ENCODE results near the gene IPPK.

The IPPK gene

GRCh38 chr9:92639791-92640271, 30.1 kb downstream of the IPPK start:
- no peak overlapping the region for H3K4me3 ChIP-seq (ENCODE audit: low read depth, low read length)
- no peak for TF ChIP-seq CTCF (IDR thresholded peaks at IDR 0.05; ENCODE audit: insufficient read depth, low read length, missing control alignments)
- CTCF ChIA-PET: interaction anchor here (2.4 kb wide), 1 partner anchor 296 kb away, joined by 10 read pairs; no protein-coding TSS in a partner anchor
- POLR2A ChIA-PET: no interaction called here
- DNase-seq (ENCODE audit: low read depth, low spot score): no peak

DNA sequence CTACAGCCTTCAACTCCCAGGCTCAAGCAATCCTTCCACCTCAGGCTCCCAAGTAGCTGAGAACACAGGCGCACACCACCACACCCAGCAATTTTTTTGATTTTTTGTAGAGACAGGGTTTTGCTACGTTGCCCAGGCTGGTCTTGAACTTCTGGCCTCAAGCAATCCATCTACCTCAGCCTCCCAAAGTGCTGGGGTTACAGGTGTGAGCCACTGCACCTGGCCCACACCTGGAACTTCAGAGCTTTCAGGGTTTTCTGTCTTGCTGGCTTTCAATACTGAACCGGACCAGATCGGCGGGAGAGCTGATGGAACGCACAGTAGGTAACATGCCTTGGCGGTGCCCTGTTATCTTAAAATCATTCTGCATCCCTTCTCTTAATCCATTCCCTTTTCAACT, 30.8 kb downstream of the IPPK start:
- H3K4me3 ChIP-seq (ENCODE audit: low read depth, low read length): no peak overlapping the region
- POLR2A ChIA-PET: no interaction called here
- TF ChIP-seq CTCF (IDR thresholded peaks at IDR 0.05; ENCODE audit: insufficient read depth, low read length, missing control alignments): no peak
- DNase-seq (ENCODE audit: low read depth, low spot score): no peak
- CTCF ChIA-PET: interaction anchor here (2.4 kb wide), 1 partner anchor 296 kb away, joined by 10 read pairs; no protein-coding TSS in a partner anchor

DNA sequence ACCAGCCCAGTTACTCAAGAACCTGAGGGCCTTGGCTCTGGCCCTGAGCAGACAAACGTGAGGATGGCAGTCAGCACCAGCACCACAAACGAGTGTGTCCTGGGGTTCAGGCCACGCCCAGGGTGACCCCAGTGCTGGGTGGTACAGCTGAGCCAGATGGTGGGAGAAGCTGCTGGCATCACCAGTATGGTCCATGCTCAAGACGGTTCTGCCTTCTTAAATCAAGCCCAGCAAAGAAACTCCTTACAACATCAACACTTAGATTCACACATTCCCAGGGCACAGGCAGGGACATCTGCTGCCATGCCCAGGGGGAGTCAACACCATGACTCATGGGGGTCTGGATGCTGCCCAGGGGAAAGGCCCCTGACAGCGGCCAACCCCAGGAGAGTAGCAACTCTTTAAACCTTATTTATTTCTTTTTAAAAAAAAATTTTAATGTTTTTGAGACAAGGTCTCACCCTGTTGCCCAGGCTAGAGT, 31.3 kb downstream of the IPPK start:
- no peak overlapping the region for H3K4me3 ChIP-seq (ENCODE audit: low read depth, low read length)
- no peak for DNase-seq (ENCODE audit: low read depth, low spot score)
- POLR2A ChIA-PET: no interaction called here
- CTCF ChIA-PET: interaction anchor here (1.2 to 2.4 kb wide), 2 partner anchors 295 to 312 kb away, joined by 5 to 10 read pairs; no protein-coding TSS in a partner anchor
- no peak for TF ChIP-seq CTCF (IDR thresholded peaks at IDR 0.05; ENCODE audit: insufficient read depth, low read length, missing control alignments)

DNA sequence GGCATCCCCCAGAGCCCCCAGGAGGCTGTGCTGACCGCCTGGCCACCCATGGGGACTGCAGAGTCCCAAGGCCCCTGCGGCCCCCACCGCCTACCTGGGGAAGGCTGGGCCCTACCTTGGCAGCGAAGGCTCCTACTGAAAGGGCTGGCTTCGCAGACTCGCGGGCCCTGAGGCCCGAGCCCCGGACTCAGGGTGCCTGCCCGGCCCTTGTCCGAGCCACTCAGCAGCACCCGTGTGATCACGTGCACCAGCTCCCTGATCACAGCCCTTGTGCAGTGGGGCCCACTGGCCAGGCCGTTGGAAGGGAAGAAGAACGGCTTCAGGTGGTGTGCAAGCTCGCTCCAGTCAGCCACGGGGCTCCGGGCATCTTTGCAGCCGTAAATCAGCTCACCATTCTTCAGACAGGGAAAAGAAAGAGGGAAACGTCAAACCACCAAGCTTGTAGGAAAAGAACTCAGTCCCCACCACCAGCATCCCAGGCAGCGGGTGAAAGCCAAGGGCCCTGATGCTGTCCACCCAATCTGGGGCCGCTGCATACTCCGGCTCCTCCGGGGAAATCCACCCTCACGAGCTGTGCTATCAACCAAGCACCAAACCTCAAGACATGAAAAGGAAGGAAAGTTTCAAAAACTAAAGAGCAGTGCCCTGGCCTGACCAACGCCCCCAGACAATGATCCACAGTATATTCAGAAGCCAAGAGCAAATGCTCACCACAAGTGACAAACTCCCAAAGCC, 31.9 kb downstream of the IPPK start:
- no peak for DNase-seq (ENCODE audit: low read depth, low spot score)

GRCh38 chr9:92637326-92637725, 32.6 kb downstream of the IPPK start:
- no peak for TF ChIP-seq CTCF (IDR thresholded peaks at IDR 0.05; ENCODE audit: insufficient read depth, low read length, missing control alignments)
- DNase-seq (ENCODE audit: low read depth, low spot score): no peak
- ChIA-PET POLR2A (no interaction called here), CTCF (interaction anchor here (1.2 to 2.4 kb wide), 2 partner anchors 294 to 311 kb away, joined by 5 to 10 read pairs; no protein-coding TSS in a partner anchor)
- H3K4me3 ChIP-seq (ENCODE audit: low read depth, low read length): no peak overlapping the region

More for the DNA sequence above, 31.9 kb downstream of the IPPK start:
- CTCF ChIA-PET: interaction anchor here (1.2 to 2.4 kb wide), 2 partner anchors 294 to 311 kb away, joined by 5 to 10 read pairs; no protein-coding TSS in a partner anchor
- POLR2A ChIA-PET: no interaction called here
- TF ChIP-seq CTCF (IDR thresholded peaks at IDR 0.05; ENCODE audit: insufficient read depth, low read length, missing control alignments): no peak
- H3K4me3 ChIP-seq (ENCODE audit: low read depth, low read length): no peak overlapping the region

DNA sequence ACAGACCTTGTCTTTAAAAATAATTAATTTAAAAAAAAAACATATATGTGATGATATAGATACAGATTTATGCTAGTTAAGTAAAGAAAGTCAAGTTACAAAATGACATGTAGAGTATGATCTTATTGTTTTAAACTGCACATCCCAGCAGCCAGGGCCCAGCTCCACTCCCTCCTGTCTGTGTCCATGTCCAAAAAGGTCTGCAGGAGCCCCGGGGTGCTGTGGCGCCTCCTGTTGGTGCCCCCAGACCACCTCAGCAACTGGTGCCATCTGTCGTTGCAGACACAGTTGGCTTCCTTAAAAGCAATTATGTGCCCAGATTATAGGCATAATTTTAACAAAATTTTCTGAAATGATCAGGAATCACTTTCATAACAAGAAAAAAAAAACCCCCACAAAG, 33.3 kb downstream of the IPPK start:
- CTCF ChIA-PET: interaction anchor here (0.9 to 6.6 kb wide), 8 partner anchors 12 to 330 kb away, joined by 3 to 89 read pairs (median 14); partner anchors contain the start of genes CENPP and NOL8
- TF ChIP-seq CTCF (IDR thresholded peaks at IDR 0.05; ENCODE audit: insufficient read depth, low read length, missing control alignments): no peak
- no peak overlapping the region for H3K4me3 ChIP-seq (ENCODE audit: low read depth, low read length)
- DNase-seq (ENCODE audit: low read depth, low spot score): no peak
- POLR2A ChIA-PET: interaction anchor here (0.6 kb wide), 1 partner anchor 25 kb away, joined by 3 read pairs; no protein-coding TSS in a partner anchor
